RCC 7860 (cell line): ENCODE results near the gene SDK1.

ENCODE experiments used
- DNase-seq: peaks from one replicate; pipeline ENCODE4 v3.0.0-alpha.2; 2015; ENCODE audit warnings: low spot score
- FAIRE-seq: peaks from 2 replicates; lab custom pipeline; 2012; peaks lifted over from hg19 to GRCh38; lab: Jason Lieb, UNC

SDK1 gene

GRCh38 chr7:3636131-3636860 is 335.2 kb downstream of the SDK1 start:
- FAIRE-seq (no peak), DNase-seq (no peak)

GRCh38 chr7:3639253-3639652 is 338.2 kb downstream of the SDK1 start:
- FAIRE-seq (no peak), DNase-seq (no peak)

GRCh38 chr7:3641582-3641981 is 340.5 kb downstream of the SDK1 start:
- DNase-seq (no peak), FAIRE-seq (no peak)

DNA sequence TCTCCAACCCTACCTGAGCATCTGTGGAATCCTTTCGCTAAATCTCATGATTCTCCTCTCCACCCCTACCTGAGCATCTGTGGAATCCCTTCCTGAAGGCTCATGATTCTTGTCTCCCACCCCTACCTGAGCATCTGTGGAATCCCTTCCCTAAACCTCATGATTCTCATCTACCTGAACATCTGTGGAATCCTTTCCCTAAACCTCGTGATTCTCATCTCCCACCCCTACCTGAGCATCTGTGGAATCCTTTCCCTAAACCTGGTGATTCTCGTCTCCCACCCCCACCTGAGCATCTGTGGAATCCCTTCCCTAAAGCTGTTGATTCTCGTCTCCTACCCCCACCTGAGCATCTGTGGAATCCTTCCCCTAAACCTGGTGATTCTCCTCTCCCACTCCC is 342.0 kb downstream of the SDK1 start:
- FAIRE-seq = no peak
- no peak for DNase-seq

- DNase-seq (no peak), FAIRE-seq (no peak)
Observed at GRCh38 chr7:3648276-3648675, 347.2 kb downstream of the SDK1 start.

DNA sequence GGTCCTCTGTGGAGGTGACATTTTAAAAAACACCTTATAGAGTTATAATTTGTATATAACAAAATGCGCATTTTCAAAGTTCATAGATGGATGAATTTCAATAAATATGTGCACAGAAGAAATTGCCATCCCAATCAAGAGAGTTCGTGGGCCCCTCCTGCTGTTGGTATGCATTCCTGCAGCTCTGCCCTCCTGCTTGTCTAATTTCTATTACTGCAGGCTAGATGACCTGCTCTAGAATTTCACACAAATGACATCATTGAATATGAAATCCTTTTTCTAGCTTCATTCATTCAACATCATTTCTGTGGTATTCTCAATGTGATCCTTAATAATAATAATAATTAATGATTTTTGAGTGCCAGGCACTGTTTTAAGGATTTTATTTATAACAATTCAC is 348.2 kb downstream of the SDK1 start:
- DNase-seq = no peak
- no peak for FAIRE-seq

DNA sequence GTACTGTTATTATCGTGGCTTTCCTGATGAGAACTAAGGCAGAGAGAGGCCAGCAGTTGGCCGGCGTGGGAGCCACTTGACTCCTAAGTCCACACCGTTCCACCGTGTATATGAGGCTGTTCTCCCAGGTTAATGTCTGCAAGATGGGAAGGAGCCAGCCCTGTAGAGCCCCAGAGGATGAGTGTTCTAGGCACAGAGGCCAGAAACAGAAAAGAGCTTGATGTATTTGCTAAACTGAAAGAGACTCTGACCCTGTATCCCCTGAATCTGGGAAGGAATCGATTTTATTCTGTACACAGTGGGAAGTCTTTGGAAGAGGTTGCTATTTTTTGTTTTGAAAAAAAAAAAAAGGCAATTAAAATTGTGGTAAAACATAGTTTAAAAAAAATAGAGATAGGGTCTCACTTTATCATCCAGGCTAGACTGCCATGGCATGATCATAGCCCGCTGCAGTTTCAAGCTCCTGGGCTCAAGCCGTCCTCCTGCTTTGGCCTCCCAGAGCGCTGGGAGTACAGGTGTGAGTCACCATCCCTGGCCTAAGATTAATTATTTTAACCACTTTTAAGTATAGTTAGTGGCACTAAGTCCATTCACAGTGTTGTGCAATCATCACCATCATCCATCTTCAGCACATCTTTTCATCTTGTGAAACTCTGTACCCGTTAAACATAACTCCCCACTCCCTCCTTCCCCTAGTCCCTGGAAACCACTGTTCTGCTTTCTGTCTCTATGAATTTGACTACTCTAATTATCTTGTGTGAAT is 348.8 kb downstream of the SDK1 start:
- FAIRE-seq = no peak
- no peak for DNase-seq

DNA sequence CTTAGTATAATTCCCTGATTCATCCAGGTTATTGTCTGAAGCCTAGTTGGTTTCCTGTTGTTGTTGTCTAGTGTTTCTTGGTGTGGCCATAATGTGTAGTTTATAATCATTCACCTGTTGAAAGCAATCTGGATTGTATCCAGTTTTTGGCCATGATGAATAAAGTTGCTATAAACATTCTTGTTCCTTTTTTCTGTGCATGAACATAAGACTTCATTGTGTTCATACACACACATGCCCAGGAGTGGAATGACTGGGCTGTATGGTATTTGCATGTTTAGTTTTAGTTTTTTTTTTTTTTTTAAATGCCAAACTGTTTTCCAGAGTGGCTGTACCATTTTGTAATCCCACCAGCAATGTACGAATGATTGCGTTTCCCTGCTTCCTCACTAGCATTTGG is 349.8 kb downstream of the SDK1 start:
- DNase-seq (no peak), FAIRE-seq (no peak)

GRCh38 chr7:3655635-3656034 is 354.6 kb downstream of the SDK1 start:
- FAIRE-seq (no peak), DNase-seq (no peak)

DNA sequence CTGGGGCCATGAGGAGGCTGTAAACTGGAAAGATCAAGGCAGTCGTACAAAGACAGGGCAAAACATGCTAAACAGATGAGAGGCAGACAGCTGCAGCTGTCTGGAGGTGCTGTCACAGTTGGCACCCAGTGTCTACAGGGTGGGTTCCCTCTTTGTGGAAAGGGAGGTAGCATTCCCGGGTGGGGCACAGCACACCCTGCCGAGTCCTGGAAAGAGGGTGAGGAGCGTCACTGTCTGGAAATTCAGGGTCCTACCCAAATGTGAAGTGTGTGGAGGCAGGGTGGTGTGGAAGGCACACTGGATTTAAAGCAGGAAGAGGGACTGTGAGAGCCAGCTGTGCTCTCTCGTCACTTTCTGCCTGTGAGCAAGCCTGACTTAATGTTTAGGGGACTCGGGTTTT is 356.2 kb downstream of the SDK1 start:
- no peak for DNase-seq
- FAIRE-seq = no peak

GRCh38 chr7:3668743-3669142 is 367.7 kb downstream of the SDK1 start:
- FAIRE-seq (no peak), DNase-seq (no peak)

GRCh38 chr7:3670898-3671297 is 369.8 kb downstream of the SDK1 start:
- DNase-seq (no peak), FAIRE-seq (no peak)

DNA sequence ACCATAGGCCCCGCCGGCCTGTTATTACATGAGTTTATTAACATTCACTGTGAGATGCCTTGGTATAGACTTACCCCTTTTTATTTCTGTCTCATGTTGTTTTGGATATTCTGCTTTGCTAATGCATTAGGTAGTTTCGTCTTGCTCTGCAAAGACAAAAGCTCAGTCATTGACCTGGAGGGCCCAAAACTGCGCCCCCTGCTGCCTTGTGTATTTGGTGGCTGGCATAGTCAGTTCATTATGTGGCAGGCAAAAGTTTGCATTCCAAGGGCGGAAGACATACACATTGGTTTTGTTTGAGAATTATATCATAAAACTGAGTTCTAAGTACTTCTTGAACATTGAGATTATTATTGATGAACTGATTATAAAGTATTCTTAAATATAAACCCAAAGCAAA is 372.5 kb downstream of the SDK1 start:
- FAIRE-seq = peak; percentile 26

DNA sequence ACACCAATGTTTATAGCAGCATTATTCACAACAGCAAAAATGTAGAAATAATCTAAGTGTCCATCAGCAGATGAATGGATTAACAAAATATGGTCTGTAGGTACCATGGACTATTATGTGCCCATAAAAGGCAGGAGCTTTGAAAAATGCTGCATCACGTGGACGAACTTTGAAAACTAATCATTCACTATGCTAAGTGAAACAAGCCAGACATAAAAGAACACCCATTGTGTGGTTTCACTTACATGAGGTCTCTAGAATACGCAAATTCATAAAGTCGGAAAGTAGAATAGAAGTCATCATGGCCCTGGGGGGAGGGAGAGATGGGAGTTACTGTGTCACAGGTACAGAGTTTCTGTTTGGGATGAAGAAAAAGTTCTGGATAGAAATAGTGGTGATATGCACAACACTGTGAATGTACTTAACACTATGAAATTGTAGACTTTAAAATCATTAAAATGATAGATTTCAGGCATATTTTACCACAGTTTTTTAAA is 377.3 kb downstream of the SDK1 start:
- FAIRE-seq = no peak
- no peak for DNase-seq

More for the DNA sequence above, 372.5 kb downstream of the SDK1 start:
- DNase-seq = no peak

DNA sequence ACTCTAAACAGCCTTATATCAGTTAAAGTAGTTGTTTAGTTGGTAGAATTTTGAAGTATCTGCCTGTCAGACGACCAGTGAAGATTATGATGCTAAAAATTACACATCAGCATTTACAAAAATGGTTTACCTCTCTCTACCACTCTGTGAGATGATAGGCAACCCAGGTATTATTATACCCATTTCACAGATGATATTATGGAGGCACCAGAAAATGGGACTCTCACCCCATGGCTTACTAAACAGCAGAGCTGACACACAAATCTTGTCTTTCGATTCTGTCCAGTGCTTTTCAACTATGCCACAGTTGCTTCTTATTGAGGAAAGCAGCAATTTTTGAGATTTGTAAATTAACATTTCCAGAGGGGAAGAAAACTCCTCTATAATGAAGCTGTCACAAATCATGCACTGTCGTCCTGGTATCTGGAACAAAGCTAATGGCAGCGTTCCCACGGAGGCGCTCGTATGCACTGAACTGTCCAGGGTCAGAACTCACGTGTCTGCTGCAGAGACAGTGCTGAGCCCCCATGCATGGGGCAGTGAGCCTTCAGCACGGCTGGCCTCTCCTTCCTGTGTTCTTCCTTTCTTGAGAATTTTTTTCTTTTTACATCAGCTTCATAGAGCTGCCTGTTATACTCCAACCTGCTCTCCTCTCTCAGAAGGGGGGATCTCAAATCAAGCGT is 381.1 kb downstream of the SDK1 start:
- DNase-seq (no peak), FAIRE-seq (no peak)

- no peak for FAIRE-seq
- no peak for DNase-seq
Observed at GRCh38 chr7:3683546-3684539, 382.8 kb downstream of the SDK1 start.

GRCh38 chr7:3688071-3688470 is 387.0 kb downstream of the SDK1 start:
- FAIRE-seq (no peak), DNase-seq (no peak)

GRCh38 chr7:3688842-3689241 is 387.8 kb downstream of the SDK1 start:
- DNase-seq = no peak
- no peak for FAIRE-seq

DNA sequence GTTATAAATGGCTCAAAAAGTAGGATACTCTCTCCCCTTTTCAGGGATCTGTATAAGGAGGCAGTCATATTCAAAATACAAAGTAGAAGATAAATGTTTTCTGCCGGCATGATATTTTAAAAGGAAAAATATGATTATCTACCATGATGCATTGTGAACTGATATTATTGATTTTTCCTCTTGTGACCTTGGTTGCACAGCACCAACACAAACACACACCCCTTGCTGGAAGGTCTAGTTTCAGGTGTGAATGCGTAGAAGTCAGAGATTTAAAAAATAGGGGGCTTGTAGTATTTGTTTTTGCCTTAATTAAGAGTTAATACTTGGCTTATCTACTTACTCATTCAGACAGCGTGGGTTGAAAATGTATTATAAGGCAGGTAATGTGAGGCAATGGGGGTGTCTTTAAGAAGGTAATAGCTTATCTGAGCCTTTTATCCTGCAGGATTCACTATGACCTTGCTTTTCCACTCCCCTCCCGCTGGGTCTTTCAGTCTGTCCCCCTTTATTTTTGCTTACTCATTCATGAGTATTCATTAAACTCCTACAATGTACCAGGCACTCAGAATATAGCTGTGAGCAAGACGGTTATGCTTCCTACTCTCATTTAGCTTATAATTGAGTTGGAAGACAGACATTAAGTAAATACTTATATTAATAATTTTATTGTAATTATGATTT is 390.6 kb downstream of the SDK1 start:
- FAIRE-seq (no peak), DNase-seq (no peak)

DNA sequence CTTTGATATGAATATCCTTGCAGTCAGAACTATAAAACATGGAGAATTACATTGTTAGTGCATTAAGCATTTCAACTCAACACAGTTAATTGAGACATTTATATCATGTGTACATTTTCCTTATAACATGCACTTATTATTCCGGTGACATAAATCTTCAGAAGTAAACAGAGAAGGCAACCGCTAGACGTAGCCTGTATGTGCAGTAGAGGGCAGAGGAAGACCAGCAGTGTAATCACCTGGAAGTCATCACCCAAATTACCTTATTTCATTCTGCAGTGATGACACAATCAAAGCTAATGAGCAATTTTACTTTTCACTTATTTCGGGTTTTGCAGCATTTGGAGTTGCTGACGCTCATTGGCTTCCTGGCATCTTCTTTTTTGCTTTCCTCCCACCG is 394.6 kb downstream of the SDK1 start:
- DNase-seq (no peak), FAIRE-seq (no peak)
